Nephron (organoid): Measurements from ENCODE around the gene ZNF385D.

Experiments used
- H3K27ac Mint-ChIP-seq, 3 experiments: 2 replicates each; pipeline ENCODE4 v1.8.0; 2020; ENCODE audit warnings: mixed read lengths in 3 of 3, mild to moderate bottlenecking in 2 of 3, moderate library complexity in 1 of 3
- H3K27me3 Mint-ChIP-seq: 2 replicates; pipeline ENCODE4 v1.8.0; 2021; ENCODE audit warnings: low read depth, mild to moderate bottlenecking, moderate library complexity, mixed read lengths
- H3K36me3 Mint-ChIP-seq: 2 replicates; pipeline ENCODE4 v1.8.0; 2020; ENCODE audit warnings: low read depth, mixed read lengths
- H3K4me1 Mint-ChIP-seq: 2 replicates; pipeline ENCODE4 v1.8.0; 2020; ENCODE audit warnings: mixed read lengths
- H3K4me3 Mint-ChIP-seq, 3 experiments: 2 replicates each; pipeline ENCODE4 v1.8.0; 2020; ENCODE audit warnings: mild to moderate bottlenecking in 3 of 3, mixed read lengths in 3 of 3, moderate library complexity in 2 of 3
- H3K9me3 Mint-ChIP-seq: 2 replicates; pipeline ENCODE4 v1.8.0; 2020; ENCODE audit warnings: mixed read lengths
- TF ChIP-seq, protein P1 (sequence below), 3 experiments: fragments of 200-600 bp; sonication (generic); IDR thresholded peaks; one replicate each; pipeline ENCODE4 v1.5.0; 2021; ENCODE audit warnings: antibody characterized with exemption in 3 of 3; ENCODE audit not compliant: unreplicated experiment in 3 of 3

The ZNF385D gene

DNA sequence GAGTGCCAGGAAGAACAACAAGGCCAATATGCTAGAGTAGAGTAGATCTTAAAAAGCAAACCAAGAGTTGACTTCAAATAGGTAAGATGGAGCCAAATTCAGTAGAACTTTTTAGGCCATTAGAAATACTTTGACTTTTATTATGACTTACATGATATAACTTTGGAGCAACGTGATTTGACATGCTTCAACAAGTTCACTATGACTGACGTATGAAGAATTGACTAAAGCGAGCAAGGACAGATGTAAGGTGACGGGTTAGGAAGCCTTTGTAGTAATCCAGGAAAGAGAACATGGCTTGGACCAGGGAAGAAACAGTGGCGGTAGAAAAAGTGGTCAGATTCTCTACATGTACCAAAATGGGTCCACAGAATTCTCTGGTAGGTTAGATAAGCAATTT is 4.9 kb upstream of the ZNF385D start:
- H3K27ac Mint-ChIP-seq = no peak overlapping the region

DNA sequence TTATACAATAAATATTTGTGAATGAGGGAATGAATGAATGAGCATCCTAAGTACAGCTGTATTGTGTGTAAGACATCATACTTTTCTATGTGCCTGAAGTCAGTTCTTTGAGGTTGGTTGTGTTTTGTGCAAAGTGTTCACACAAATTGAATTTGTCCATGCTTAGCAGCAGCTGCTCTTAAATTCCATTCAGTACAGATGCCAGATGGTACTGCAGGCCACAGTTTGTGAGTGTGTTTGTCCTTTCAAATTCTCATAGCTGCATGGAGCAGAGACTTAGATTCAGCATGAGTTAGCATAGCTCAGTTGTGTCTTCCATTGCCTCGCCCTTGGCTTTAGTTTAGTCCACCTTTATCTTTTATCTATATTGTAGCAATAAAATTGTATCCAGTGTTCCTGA is 3.8 kb upstream of the ZNF385D start:
- H3K27ac Mint-ChIP-seq = no peak overlapping the region
- no peak overlapping the region for H3K4me3 Mint-ChIP-seq
- H3K4me1 Mint-ChIP-seq = peaks cover 15% of the 10 kb centered on the region
- no peaks in the 10 kb centered on the region for H3K36me3 Mint-ChIP-seq
- H3K27me3 Mint-ChIP-seq = peaks cover 5% of the 10 kb centered on the region
- TF ChIP-seq, protein P1, sequence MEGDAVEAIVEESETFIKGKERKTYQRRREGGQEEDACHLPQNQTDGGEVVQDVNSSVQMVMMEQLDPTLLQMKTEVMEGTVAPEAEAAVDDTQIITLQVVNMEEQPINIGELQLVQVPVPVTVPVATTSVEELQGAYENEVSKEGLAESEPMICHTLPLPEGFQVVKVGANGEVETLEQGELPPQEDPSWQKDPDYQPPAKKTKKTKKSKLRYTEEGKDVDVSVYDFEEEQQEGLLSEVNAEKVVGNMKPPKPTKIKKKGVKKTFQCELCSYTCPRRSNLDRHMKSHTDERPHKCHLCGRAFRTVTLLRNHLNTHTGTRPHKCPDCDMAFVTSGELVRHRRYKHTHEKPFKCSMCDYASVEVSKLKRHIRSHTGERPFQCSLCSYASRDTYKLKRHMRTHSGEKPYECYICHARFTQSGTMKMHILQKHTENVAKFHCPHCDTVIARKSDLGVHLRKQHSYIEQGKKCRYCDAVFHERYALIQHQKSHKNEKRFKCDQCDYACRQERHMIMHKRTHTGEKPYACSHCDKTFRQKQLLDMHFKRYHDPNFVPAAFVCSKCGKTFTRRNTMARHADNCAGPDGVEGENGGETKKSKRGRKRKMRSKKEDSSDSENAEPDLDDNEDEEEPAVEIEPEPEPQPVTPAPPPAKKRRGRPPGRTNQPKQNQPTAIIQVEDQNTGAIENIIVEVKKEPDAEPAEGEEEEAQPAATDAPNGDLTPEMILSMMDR (IDR thresholded peaks at IDR 0.05; ENCODE audit: unreplicated experiment in 3 of 3) = no peak
- no peaks in the 10 kb centered on the region for H3K9me3 Mint-ChIP-seq

More for the DNA sequence above, 4.9 kb upstream of the ZNF385D start:
- Mint-ChIP-seq H3K36me3 (no peaks in the 10 kb centered on the region), H3K9me3 (no peaks in the 10 kb centered on the region), H3K4me3 (no peak overlapping the region), H3K27me3 (peaks cover 1% of the 10 kb centered on the region), H3K4me1 (peaks cover 5% of the 10 kb centered on the region)
- TF ChIP-seq, protein P1 (IDR thresholded peaks at IDR 0.05; ENCODE audit: unreplicated experiment in 3 of 3) = no peak

DNA sequence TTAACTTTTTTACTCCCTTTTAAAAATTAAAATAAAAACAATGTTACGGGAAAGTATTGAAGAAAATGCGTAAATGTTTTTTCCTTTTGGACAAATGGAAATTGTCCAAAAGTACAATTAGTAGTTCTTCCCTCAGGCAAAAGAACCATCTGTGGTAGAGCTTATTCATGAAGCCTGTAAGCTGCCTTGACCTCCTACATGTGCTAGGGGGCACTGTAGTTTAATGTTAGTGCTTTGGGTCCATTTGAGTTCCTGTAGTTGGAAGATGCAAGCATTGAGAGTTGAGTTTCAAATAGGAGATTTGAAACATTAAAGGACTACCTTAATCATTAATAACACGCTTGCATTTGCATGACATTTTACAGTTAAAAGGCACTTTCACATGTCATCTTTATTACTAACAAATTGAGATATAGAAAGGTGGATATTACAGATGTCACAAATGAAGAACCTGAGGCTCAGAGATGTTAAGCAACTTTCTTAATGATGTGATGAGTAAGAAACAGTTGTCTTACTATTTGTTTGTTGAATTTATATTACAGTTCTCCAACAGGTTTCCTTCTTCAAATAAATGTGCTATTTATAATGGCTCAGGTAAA is 1.8 kb upstream of the ZNF385D start:
- peaks cover 5% of the 10 kb centered on the region for H3K27me3 Mint-ChIP-seq
- no peak overlapping the region for H3K4me3 Mint-ChIP-seq
- no peaks in the 10 kb centered on the region for H3K36me3 Mint-ChIP-seq
- H3K9me3 Mint-ChIP-seq = no peaks in the 10 kb centered on the region
- peaks cover 26% of the 10 kb centered on the region for H3K4me1 Mint-ChIP-seq
- no peak overlapping the region for H3K27ac Mint-ChIP-seq
- TF ChIP-seq, protein P1 (IDR thresholded peaks at IDR 0.05; ENCODE audit: unreplicated experiment in 3 of 3) = peak; percentile 50 to 65 (median 56)

DNA sequence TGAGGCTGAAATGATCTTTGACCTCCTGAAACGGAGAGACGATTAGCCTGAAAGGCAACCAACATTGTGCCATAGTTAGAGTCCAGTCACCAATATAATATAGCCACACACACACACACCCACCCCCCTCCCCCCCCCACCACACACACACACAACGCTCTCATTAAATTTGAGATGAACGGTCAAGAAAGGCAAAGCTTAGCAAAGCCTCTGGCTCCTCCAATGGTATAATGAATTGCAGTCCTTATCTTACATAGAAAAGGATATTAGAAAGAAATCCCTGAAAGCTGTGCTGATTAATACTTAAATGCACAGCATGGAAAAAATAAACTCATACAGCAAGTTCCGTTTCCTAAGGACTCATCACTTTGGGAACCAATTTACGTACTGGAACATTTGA is 876 bp upstream of the ZNF385D start:
- Mint-ChIP-seq H3K27ac (peak overlapping the region in 1 of 3 experiments; percentile 88), H3K9me3 (no peaks in the 10 kb centered on the region), H3K4me3 (peak overlapping the region; percentile 52 to 96 (median 55)), H3K27me3 (peaks cover 5% of the 10 kb centered on the region), H3K36me3 (no peaks in the 10 kb centered on the region), H3K4me1 (peaks cover 35% of the 10 kb centered on the region)
- TF ChIP-seq, protein P1 (IDR thresholded peaks at IDR 0.05; ENCODE audit: unreplicated experiment in 3 of 3) = no peak

DNA sequence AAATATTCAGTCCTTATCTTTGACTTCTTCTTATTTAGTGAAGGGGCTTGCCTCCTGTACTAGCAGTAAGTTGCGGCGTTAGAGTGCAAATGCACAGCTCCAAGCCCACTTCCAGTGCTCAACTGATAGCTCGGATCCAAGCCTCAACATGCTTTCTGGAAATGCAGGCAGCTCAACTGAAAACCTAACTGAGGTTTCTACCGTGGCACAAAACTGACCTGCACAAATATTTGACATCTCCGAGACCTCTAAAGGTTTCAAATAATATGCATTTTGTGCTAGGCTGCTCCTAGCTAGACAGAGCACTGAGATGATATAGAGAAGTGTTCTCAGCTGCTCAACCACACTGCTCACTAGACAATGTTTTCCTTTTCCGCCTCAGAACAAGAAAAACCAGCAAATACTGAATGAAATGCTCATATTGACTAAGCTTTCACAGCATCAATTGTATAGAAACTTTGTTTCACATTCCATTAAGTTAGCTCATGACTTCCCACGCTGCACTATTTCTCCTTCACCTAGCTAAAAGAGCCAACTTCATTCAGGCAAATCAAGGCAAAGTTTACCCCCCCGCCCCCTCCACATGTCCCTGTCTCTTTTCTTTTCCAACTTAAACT is 822 bp downstream of the ZNF385D start:
- Mint-ChIP-seq H3K27me3 (peaks cover 5% of the 10 kb centered on the region), H3K27ac (peak overlapping the region; percentile 88 to 90 (median 89)), H3K4me1 (peaks cover 44% of the 10 kb centered on the region), H3K9me3 (no peaks in the 10 kb centered on the region), H3K4me3 (peak overlapping the region; percentile 84 to 98 (median 96)), H3K36me3 (no peaks in the 10 kb centered on the region)
- TF ChIP-seq, protein P1 (IDR thresholded peaks at IDR 0.05; ENCODE audit: unreplicated experiment in 3 of 3) = no peak
